B cell (primary cell): Measurements from ENCODE around the gene KCNAB3. TPM values are rescaled to one million over a fixed set of nuclear protein-coding genes. Genes with fewer than 3 reads are reported as not detected.

Experiments used
- ATAC-seq: fragments of 200-7000 bp; cut with Tn5 transposase; one replicate; pipeline ENCODE4 v1.10.0; 2021; ENCODE audit warnings: low read depth, mild to moderate bottlenecking, moderate number of reproducible peaks, moderate library complexity
- CTCF ChIA-PET: fragments of 350-600 bp; sonication (Branson Sonifier 250); formaldehyde crosslinking; loops from one replicate; lab custom pipeline; 2021; ENCODE audit warnings: antibody characterized with exemption, inconsistent platforms; lab: Charles Lee
- POLR2A ChIA-PET: fragments of 350-600 bp; sonication (Branson Sonifier 250); formaldehyde crosslinking; loops from one replicate; lab custom pipeline; 2021; ENCODE audit warnings: antibody characterized with exemption; lab: Charles Lee
- DNase-seq: peaks from one replicate; pipeline ENCODE4 v3.0.0; 2013
- H2AFZ ChIP-seq: 2 replicates; pipeline ENCODE4 v1.6.1; 2012; ENCODE audit warnings: mild to moderate bottlenecking, low read depth, low read length; ENCODE audit not compliant: insufficient read depth, poor library complexity, severe bottlenecking
- H3K27ac ChIP-seq, 2 donors: 1 replicate in 1 of 2; 2 replicates in 1 of 2; pipeline ENCODE4 v1.5.1; 2012 to 2013; ENCODE audit warnings: low read length in 2 of 2, mild to moderate bottlenecking in 2 of 2, moderate library complexity in 1 of 2
- H3K27me3 ChIP-seq, 4 experiments: fragments of 200-600 bp in 1 of 4; sonication (generic) in 1 of 4; replicated peaks in 1 of 4; 1 replicate in 2 of 4; 2 replicates in 2 of 4; pipeline versions ENCODE4 v1.6.1 to v1.7.0; 2013 to 2016; ENCODE audit warnings: low read length in 3 of 4, mild to moderate bottlenecking in 2 of 4, mixed read lengths in 1 of 4, moderate library complexity in 1 of 4; ENCODE audit not compliant: insufficient read depth in 4 of 4, control insufficient read depth in 3 of 4; ENCODE audit errors: control extremely low read depth in 1 of 4
- H3K36me3 ChIP-seq, 2 experiments: replicated peaks in 1 of 2; 1 replicate in 1 of 2; 2 replicates in 1 of 2; pipeline versions ENCODE4 v1.6.1 to v1.7.1; 2013; ENCODE audit warnings: low read length in 1 of 2; ENCODE audit not compliant: insufficient read depth in 2 of 2, control insufficient read depth in 1 of 2; ENCODE audit errors: control extremely low read depth in 1 of 2, extremely low read depth in 1 of 2
- H3K4me1 ChIP-seq, 2 donors: fragments of 200-600 bp in 1 of 2; sonication (generic) in 1 of 2; 1 replicate in 1 of 2; 2 replicates in 1 of 2; pipeline versions ENCODE4 v1.5.1 to v1.6.1; 2013 to 2017; ENCODE audit warnings: low read length in 2 of 2; ENCODE audit not compliant: control insufficient read depth in 2 of 2, insufficient read depth in 2 of 2
- H3K4me2 ChIP-seq: replicated peaks from 2 replicates; pipeline ENCODE3; 2012; ENCODE audit warnings: mild to moderate bottlenecking, low read depth, low read length; ENCODE audit not compliant: poor library complexity, severe bottlenecking
- H3K4me3 ChIP-seq, 5 experiments: fragments of 200-600 bp in 1 of 5; sonication (generic) in 1 of 5; 1 replicate in 3 of 5; 2 replicates in 2 of 5; pipeline versions ENCODE4 v1.5.1 to v1.7.0; 2011 to 2016; ENCODE audit warnings: low read length in 4 of 5, mild to moderate bottlenecking in 4 of 5, low read depth in 2 of 5, control low read depth in 1 of 5, moderate library complexity in 1 of 5; ENCODE audit not compliant: insufficient read depth in 1 of 5; ENCODE audit errors: control extremely low read depth in 1 of 5, extremely low read depth in 1 of 5
- H3K79me2 ChIP-seq: fragments of 200-600 bp; sonication (generic); one replicate; pipeline ENCODE4 v1.6.0; 2016; ENCODE audit warnings: low read length; ENCODE audit not compliant: control insufficient read depth, insufficient read depth
- H3K9ac ChIP-seq: fragments of 200-600 bp; sonication (generic); 2 replicates; pipeline ENCODE4 v1.6.1; 2017; ENCODE audit warnings: mild to moderate bottlenecking, low read length, moderate library complexity
- H3K9me3 ChIP-seq, 3 donors: one replicate each; pipeline versions ENCODE4 v1.6.1 to v1.7.1; 2013; ENCODE audit warnings: low read length in 2 of 3; ENCODE audit not compliant: control insufficient read depth in 2 of 3, insufficient read depth in 1 of 3; ENCODE audit errors: control extremely low read depth in 1 of 3
- H4K20me1 ChIP-seq: 2 replicates; pipeline ENCODE4 v1.6.0; 2012; ENCODE audit warnings: mild to moderate bottlenecking, low read length; ENCODE audit not compliant: insufficient read depth, control insufficient read depth, poor library complexity, severe bottlenecking
- H3K27ac Mint-ChIP-seq: one replicate; pipeline ENCODE4 v1.8.0; 2021; ENCODE audit warnings: mixed read lengths
- H3K27me3 Mint-ChIP-seq: one replicate; pipeline ENCODE4 v1.8.0; 2021; ENCODE audit warnings: mixed read lengths
- H3K4me1 Mint-ChIP-seq: one replicate; pipeline ENCODE4 v1.8.0; 2021; ENCODE audit warnings: mixed read lengths
- H3K4me3 Mint-ChIP-seq: one replicate; pipeline ENCODE4 v1.8.0; 2021; ENCODE audit warnings: mixed read lengths
- H3K9me3 Mint-ChIP-seq: one replicate; pipeline ENCODE4 v1.8.0; 2022; ENCODE audit warnings: mixed read lengths; ENCODE audit not compliant: insufficient read depth
- EZH2 ChIP-seq: IDR thresholded peaks from 2 replicates; pipeline ENCODE4 v1.6.1; 2012; ENCODE audit warnings: borderline replicate concordance, low read depth, mild to moderate bottlenecking, moderate library complexity, low read length; ENCODE audit not compliant: insufficient read depth, poor library complexity, severe bottlenecking
- WGBS: methylation state at CpG from one replicate; pipeline ENCODE4 v1.1.5; 2013; ENCODE audit warnings: missing lambda C conversion rate; ENCODE audit not compliant: insufficient coverage; 5-methylcytosine and 5-hydroxymethylcytosine counted together
- intact Hi-C: fragments of 100-400 bp; cut with micrococcal nuclease; formaldehyde crosslinking; loops from one replicate; pipeline ENCODE4 v1.10.0; 2022
- polyA plus RNA-seq: library from polyadenylated mRNA; depleted of rRNA; stranded (reverse); fragments of >200 nt; gene quantifications from 2 replicates; pipeline ENCODE4 v1.2.3, GENCODE V29; 2012
- total RNA-seq, 2 donors: library from RNA; stranded (reverse); fragments of 120-200 nt in 1 of 2; gene quantifications; 1 replicate in 1 of 2; 2 replicates in 1 of 2; pipeline versions ENCODE4 v1.2.3 to v1.2.4, GENCODE V29; 2013 to 2022
- TF ChIP-seq, protein P1 (sequence below): fragments of 200-600 bp; IDR thresholded peaks from one replicate; pipeline ENCODE4 v1.8.0; 2022; ENCODE audit warnings: antibody characterized with exemption, mild to moderate bottlenecking

KCNAB3 gene
- total and polyA plus RNA-seq, 2 donors (not counting 1 experiment from before 2014, with no cell fraction given) = 11.4 to 16.3 TPM

DNA sequence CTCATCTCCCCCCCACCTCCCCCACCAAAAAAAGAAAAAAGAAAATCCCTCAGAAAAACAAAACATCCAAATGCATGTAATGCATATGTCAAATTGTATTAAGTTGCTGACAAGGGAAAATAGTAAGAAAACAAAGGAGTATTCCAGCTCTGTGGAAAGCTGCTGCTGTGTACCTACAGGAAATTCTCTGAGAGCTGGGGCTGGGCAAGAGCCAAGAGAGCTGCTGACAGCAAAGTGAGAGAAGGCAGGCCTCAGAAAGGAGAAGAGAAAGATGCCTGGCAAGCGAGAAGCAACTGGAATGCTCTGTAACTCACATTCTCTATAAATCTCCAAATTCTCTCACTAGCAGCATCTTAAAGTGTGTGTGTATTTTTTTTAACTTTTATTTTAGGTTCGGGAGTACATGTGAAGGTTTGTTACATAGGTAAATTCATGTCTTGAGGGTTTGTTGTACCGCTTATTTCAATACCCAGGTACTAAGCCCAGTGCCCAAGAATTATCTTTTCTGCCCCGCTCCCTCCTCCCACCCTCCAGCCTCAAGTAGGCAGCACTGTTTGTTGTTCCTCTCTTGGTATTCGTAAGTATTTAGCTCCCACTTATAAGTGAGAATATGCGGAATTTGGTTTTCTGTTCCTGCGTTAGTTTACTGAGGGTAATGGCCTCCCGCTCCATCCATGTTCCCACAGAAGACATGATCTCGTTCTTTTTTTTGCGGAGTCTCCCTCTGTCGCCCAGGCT lies 26.7 kb upstream of the KCNAB3 start:
- H3K27me3 Mint-ChIP-seq = peaks cover 12% of the 10 kb centered on the region
- H3K4me1 ChIP-seq = peaks cover 4 to 5% of the 10 kb centered on the region in 2 donors
- no peak overlapping the region for H3K4me3 Mint-ChIP-seq
- peaks cover 5% of the 10 kb centered on the region for H3K4me1 Mint-ChIP-seq
- H2AFZ ChIP-seq = no peak overlapping the region
- no peak overlapping the region for H3K9ac ChIP-seq
- no peaks in the 10 kb centered on the region for H3K36me3 ChIP-seq
- H3K9me3 ChIP-seq = no peaks in the 10 kb centered on the region
- H3K79me2 ChIP-seq = no peaks in the 10 kb centered on the region
- H4K20me1 ChIP-seq = no peaks in the 10 kb centered on the region
- H3K27ac ChIP-seq = no peak overlapping the region
- no peak overlapping the region for H3K4me3 ChIP-seq
- POLR2A ChIA-PET = interaction anchor here (0.7 kb wide), 1 partner anchor 182 kb away, joined by 7 read pairs; no protein-coding TSS in a partner anchor
- peaks cover 0 to 2% (median under 1%) of the 10 kb centered on the region in 4 experiments for H3K27me3 ChIP-seq
- 100% methylated on average over 6 of the region's 11 CpGs for WGBS
- CTCF ChIA-PET = no interaction called here
- no peak for ATAC-seq
- TF ChIP-seq EZH2 = no peak
- TF ChIP-seq, protein P1, sequence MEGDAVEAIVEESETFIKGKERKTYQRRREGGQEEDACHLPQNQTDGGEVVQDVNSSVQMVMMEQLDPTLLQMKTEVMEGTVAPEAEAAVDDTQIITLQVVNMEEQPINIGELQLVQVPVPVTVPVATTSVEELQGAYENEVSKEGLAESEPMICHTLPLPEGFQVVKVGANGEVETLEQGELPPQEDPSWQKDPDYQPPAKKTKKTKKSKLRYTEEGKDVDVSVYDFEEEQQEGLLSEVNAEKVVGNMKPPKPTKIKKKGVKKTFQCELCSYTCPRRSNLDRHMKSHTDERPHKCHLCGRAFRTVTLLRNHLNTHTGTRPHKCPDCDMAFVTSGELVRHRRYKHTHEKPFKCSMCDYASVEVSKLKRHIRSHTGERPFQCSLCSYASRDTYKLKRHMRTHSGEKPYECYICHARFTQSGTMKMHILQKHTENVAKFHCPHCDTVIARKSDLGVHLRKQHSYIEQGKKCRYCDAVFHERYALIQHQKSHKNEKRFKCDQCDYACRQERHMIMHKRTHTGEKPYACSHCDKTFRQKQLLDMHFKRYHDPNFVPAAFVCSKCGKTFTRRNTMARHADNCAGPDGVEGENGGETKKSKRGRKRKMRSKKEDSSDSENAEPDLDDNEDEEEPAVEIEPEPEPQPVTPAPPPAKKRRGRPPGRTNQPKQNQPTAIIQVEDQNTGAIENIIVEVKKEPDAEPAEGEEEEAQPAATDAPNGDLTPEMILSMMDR = no peak
- DNase-seq = no peak
- intact Hi-C loops = no loop called here
- no peak overlapping the region for H3K27ac Mint-ChIP-seq
- no peak overlapping the region for H3K4me2 ChIP-seq
- H3K9me3 Mint-ChIP-seq = no peaks in the 10 kb centered on the region
